Activated naive CD4-positive, alpha-beta T cell treated with anti-CD3 and anti-CD28 coated beads, Interleukin-2, amount 10 ng/mL, durations not matched to agents 7 days and 5 days (primary cell): Measurements from ENCODE around the gene TMEM209.

ENCODE experiments used
- CTCF ChIA-PET: fragments of 350-600 bp; sonication (Branson Sonifier 250); formaldehyde crosslinking; loops from one replicate; lab custom pipeline; 2021; ENCODE audit warnings: antibody characterized with exemption; lab: Charles Lee
- DNase-seq: peaks from one replicate; pipeline ENCODE4 v3.0.0-alpha.2; 2020
- H3K27ac Mint-ChIP-seq: one replicate; pipeline ENCODE4 v1.8.0; 2021; ENCODE audit warnings: mild to moderate bottlenecking, moderate library complexity, mixed read lengths
- H3K27me3 Mint-ChIP-seq: one replicate; pipeline ENCODE4 v1.8.0; 2021; ENCODE audit warnings: mild to moderate bottlenecking, mixed read lengths
- H3K36me3 Mint-ChIP-seq: one replicate; pipeline ENCODE4 v1.8.0; 2021; ENCODE audit warnings: mixed read lengths
- H3K4me1 Mint-ChIP-seq: one replicate; pipeline ENCODE4 v1.8.0; 2021; ENCODE audit warnings: mixed read lengths
- H3K4me3 Mint-ChIP-seq: one replicate; pipeline ENCODE4 v1.8.0; 2021; ENCODE audit warnings: mild to moderate bottlenecking, moderate library complexity, mixed read lengths
- H3K9me3 Mint-ChIP-seq: one replicate; pipeline ENCODE4 v1.8.0; 2021; ENCODE audit warnings: mixed read lengths

Gene TMEM209

GRCh38 chr7:130174237-130174959 is 30.8 kb downstream of the TMEM209 start:
- Mint-ChIP-seq H3K36me3 (peaks cover 30% of the 10 kb centered on the region), H3K4me1 (no peaks in the 10 kb centered on the region), H3K27ac (no peak overlapping the region), H3K9me3 (no peaks in the 10 kb centered on the region), H3K27me3 (no peaks in the 10 kb centered on the region), H3K4me3 (no peak overlapping the region)
- CTCF ChIA-PET = no interaction called here
- no peak for DNase-seq

GRCh38 chr7:130162196-130162595 is 43.0 kb downstream of the TMEM209 start:
- no peak for DNase-seq
- no peaks in the 10 kb centered on the region for H3K4me1 Mint-ChIP-seq
- no peaks in the 10 kb centered on the region for H3K27me3 Mint-ChIP-seq
- no peak overlapping the region for H3K27ac Mint-ChIP-seq
- peaks cover 49% of the 10 kb centered on the region for H3K36me3 Mint-ChIP-seq
- no peak overlapping the region for H3K4me3 Mint-ChIP-seq
- H3K9me3 Mint-ChIP-seq = no peaks in the 10 kb centered on the region
- CTCF ChIA-PET = no interaction called here

- Mint-ChIP-seq H3K9me3 (no peaks in the 10 kb centered on the region), H3K36me3 (peaks cover 49% of the 10 kb centered on the region)
- CTCF ChIA-PET = no interaction called here
Observed at GRCh38 chr7:130160455-130160854, 44.8 kb downstream of the TMEM209 start.

GRCh38 chr7:130160023-130160422 is 45.2 kb downstream of the TMEM209 start:
- peaks cover 4% of the 10 kb centered on the region for H3K27me3 Mint-ChIP-seq
- no peaks in the 10 kb centered on the region for H3K4me1 Mint-ChIP-seq
- no peak overlapping the region for H3K4me3 Mint-ChIP-seq
- H3K27ac Mint-ChIP-seq = no peak overlapping the region
- no peaks in the 10 kb centered on the region for H3K9me3 Mint-ChIP-seq
- no peak for DNase-seq
- H3K36me3 Mint-ChIP-seq = peaks cover 49% of the 10 kb centered on the region
- CTCF ChIA-PET = no interaction called here

More at GRCh38 chr7:130160455-130160854, 44.8 kb downstream of the TMEM209 start:
- H3K27me3 Mint-ChIP-seq = peaks cover 4% of the 10 kb centered on the region
- H3K27ac Mint-ChIP-seq = no peak overlapping the region
- no peaks in the 10 kb centered on the region for H3K4me1 Mint-ChIP-seq
- no peak for DNase-seq
- H3K4me3 Mint-ChIP-seq = no peak overlapping the region

- CTCF ChIA-PET = interaction anchor here (0.6 kb wide), 1 partner anchor 1331 kb away, joined by 3 read pairs; no protein-coding TSS in a partner anchor
- H3K27me3 Mint-ChIP-seq = peaks cover 4% of the 10 kb centered on the region
- H3K27ac Mint-ChIP-seq = no peak overlapping the region
- H3K4me3 Mint-ChIP-seq = no peak overlapping the region
- peaks cover 36% of the 10 kb centered on the region for H3K36me3 Mint-ChIP-seq
- no peaks in the 10 kb centered on the region for H3K4me1 Mint-ChIP-seq
- DNase-seq = no peak
- H3K9me3 Mint-ChIP-seq = no peaks in the 10 kb centered on the region
Observed at GRCh38 chr7:130157700-130158099, 47.5 kb downstream of the TMEM209 start.

- no peaks in the 10 kb centered on the region for H3K4me1 Mint-ChIP-seq
- no peak overlapping the region for H3K27ac Mint-ChIP-seq
- no peaks in the 10 kb centered on the region for H3K9me3 Mint-ChIP-seq
- peaks cover 4% of the 10 kb centered on the region for H3K27me3 Mint-ChIP-seq
- H3K36me3 Mint-ChIP-seq = peaks cover 23% of the 10 kb centered on the region
- no peak overlapping the region for H3K4me3 Mint-ChIP-seq
- CTCF ChIA-PET = interaction anchor here (0.6 kb wide), 1 partner anchor 27 kb away, joined by 3 read pairs; no protein-coding TSS in a partner anchor
- DNase-seq = no peak
Observed at GRCh38 chr7:130156140-130156539, 49.1 kb downstream of the TMEM209 start.

GRCh38 chr7:130154501-130155317 is 50.5 kb downstream of the TMEM209 start:
- H3K27ac Mint-ChIP-seq = no peak overlapping the region

GRCh38 chr7:130154131-130154500 is 51.1 kb downstream of the TMEM209 start:
- CTCF ChIA-PET = no interaction called here

More at GRCh38 chr7:130154501-130155317, 50.5 kb downstream of the TMEM209 start:
- Mint-ChIP-seq H3K4me3 (no peak overlapping the region), H3K9me3 (peaks cover 3% of the 10 kb centered on the region), H3K27me3 (peaks cover 12% of the 10 kb centered on the region), H3K36me3 (peaks cover 12% of the 10 kb centered on the region), H3K4me1 (no peaks in the 10 kb centered on the region)
- CTCF ChIA-PET = no interaction called here
- no peak for DNase-seq

GRCh38 chr7:130153211-130153908 is 51.8 kb downstream of the TMEM209 start:
- Mint-ChIP-seq H3K9me3 (peaks cover 3% of the 10 kb centered on the region), H3K27me3 (peaks cover 24% of the 10 kb centered on the region), H3K27ac (no peak overlapping the region), H3K4me3 (no peak overlapping the region), H3K36me3 (peaks cover 5% of the 10 kb centered on the region), H3K4me1 (no peaks in the 10 kb centered on the region)
- CTCF ChIA-PET = no interaction called here
- no peak for DNase-seq

More at GRCh38 chr7:130154131-130154500, 51.1 kb downstream of the TMEM209 start:
- Mint-ChIP-seq H3K4me1 (no peaks in the 10 kb centered on the region), H3K36me3 (peaks cover 8% of the 10 kb centered on the region), H3K27ac (no peak overlapping the region), H3K27me3 (peaks cover 18% of the 10 kb centered on the region), H3K4me3 (no peak overlapping the region), H3K9me3 (peaks cover 3% of the 10 kb centered on the region)
- no peak for DNase-seq

- H3K4me3 Mint-ChIP-seq = no peak overlapping the region
- H3K36me3 Mint-ChIP-seq = peaks cover 1% of the 10 kb centered on the region
- H3K4me1 Mint-ChIP-seq = no peaks in the 10 kb centered on the region
- no peak for DNase-seq
- CTCF ChIA-PET = no interaction called here
- peaks cover 3% of the 10 kb centered on the region for H3K9me3 Mint-ChIP-seq
- peaks cover 31% of the 10 kb centered on the region for H3K27me3 Mint-ChIP-seq
- H3K27ac Mint-ChIP-seq = no peak overlapping the region
Observed at GRCh38 chr7:130152493-130153210, 52.6 kb downstream of the TMEM209 start.

GRCh38 chr7:130151591-130152492 is 53.4 kb downstream of the TMEM209 start:
- no peak overlapping the region for H3K4me3 Mint-ChIP-seq
- DNase-seq = peak; percentile 34
- CTCF ChIA-PET = no interaction called here

GRCh38 chr7:130150587-130150986 is 54.6 kb downstream of the TMEM209 start:
- no peak for DNase-seq
- peak overlapping the region; percentile 60 for H3K27ac Mint-ChIP-seq
- H3K9me3 Mint-ChIP-seq = peaks cover 3% of the 10 kb centered on the region
- no peak overlapping the region for H3K4me3 Mint-ChIP-seq
- peaks cover 37% of the 10 kb centered on the region for H3K27me3 Mint-ChIP-seq
- H3K36me3 Mint-ChIP-seq = no peaks in the 10 kb centered on the region
- CTCF ChIA-PET = no interaction called here
- H3K4me1 Mint-ChIP-seq = no peaks in the 10 kb centered on the region

More at GRCh38 chr7:130151591-130152492, 53.4 kb downstream of the TMEM209 start:
- Mint-ChIP-seq H3K27ac (no peak overlapping the region), H3K4me1 (no peaks in the 10 kb centered on the region), H3K9me3 (peaks cover 3% of the 10 kb centered on the region), H3K27me3 (peaks cover 36% of the 10 kb centered on the region), H3K36me3 (peaks cover 1% of the 10 kb centered on the region)
